ENCODE measurements around the gene SERAC1. TPM values are rescaled to one million over a fixed set of nuclear protein-coding genes. Genes with fewer than 3 reads are reported as not detected.

The SERAC1 gene
- total and polyA plus RNA-seq, 2 donors (not counting 3 experiments of a cell fraction or from before 2014, with no cell fraction given): 4.9 to 5.7 TPM

GRCh38 chr6:158076548-158076947, 91.5 kb downstream of the SERAC1 start:
- ChIA-PET CTCF (no interaction called here), POLR2A (no interaction called here)
- DNase-seq (ENCODE audit: low read depth, low spot score): no peak
- BruUV-seq (replicated peaks): no TSS peak
- intact Hi-C loops (cut with micrococcal nuclease): no loop called here
- no peaks in the 10 kb centered on the region for H4K20me1 ChIP-seq (replicated peaks; ENCODE audit: control insufficient read depth, extremely low read depth, insufficient read depth, low read length)
- H3K36me3 ChIP-seq (ENCODE audit: control insufficient read depth in 2 of 2, extremely low read depth in 1 of 2, insufficient read depth in 2 of 2, low read length in 2 of 2): peaks cover 32 to 33% of the 10 kb centered on the region in 2 experiments
- H3K79me2 ChIP-seq (ENCODE audit: control insufficient read depth, insufficient read depth, low read length): no peaks in the 10 kb centered on the region
- no peak overlapping the region for H2AFZ ChIP-seq (ENCODE audit: low read depth, low read length)
- TF ChIP-seq POLR2A (IDR thresholded peaks at IDR 0.05; ENCODE audit: low read depth, low read length) (no peak), GATA2 (IDR thresholded peaks at IDR 0.05; ENCODE audit: insufficient read depth, insufficient read length, low read depth, low read length) (no peak), EZH2 (IDR thresholded peaks at IDR 0.05; ENCODE audit: borderline replicate concordance, low read depth, low read length, severe bottlenecking) (no peak), CTCF (IDR thresholded peaks at IDR 0.05; ENCODE audit: extremely low read depth in 1 of 2, insufficient read depth in 1 of 2, low read depth in 1 of 2, low read length in 2 of 2) (no peak), FOS (IDR thresholded peaks at IDR 0.05; ENCODE audit: borderline replicate concordance, insufficient read depth, low read length) (no peak), JUN (IDR thresholded peaks at IDR 0.05; ENCODE audit: borderline replicate concordance, insufficient read depth, insufficient read length, low read depth) (no peak), MYC (IDR thresholded peaks at IDR 0.05; ENCODE audit: low read depth, low read length) (no peak), MAX (IDR thresholded peaks at IDR 0.05; ENCODE audit: insufficient read depth, insufficient read length) (no peak), POLR2AphosphoS5 (IDR thresholded peaks at IDR 0.05; ENCODE audit: insufficient read depth, low read depth, low read length) (no peak)
- dilution Hi-C loops (cut with MboI; ENCODE audit: extremely low pct_ligation_motif_present, low sequenced_read_pairs): no loop called here
- H3K27ac ChIP-seq (ENCODE audit: insufficient read depth, low read depth, low read length): no peak overlapping the region
- H3K4me2 ChIP-seq (ENCODE audit: insufficient read depth, low read length): no peak overlapping the region
- H3K9ac ChIP-seq (replicated peaks; ENCODE audit: extremely low read depth, insufficient read depth, low read length): no peak overlapping the region
- no peak overlapping the region for H3K4me3 ChIP-seq (replicated peaks in 1 of 3; ENCODE audit: insufficient read depth in 1 of 3, low read depth in 1 of 3, low read length in 3 of 3)
- no peaks in the 10 kb centered on the region for H3K9me3 ChIP-seq (replicated peaks; ENCODE audit: control insufficient read depth, insufficient read depth, low read length)
- peaks cover 6% of the 10 kb centered on the region for H3K4me1 ChIP-seq (ENCODE audit: control insufficient read depth, extremely low read depth, insufficient read depth, low read length)
- H3K9me1 ChIP-seq (replicated peaks; ENCODE audit: control insufficient read depth, extremely low read depth, insufficient read depth, low read length): no peaks in the 10 kb centered on the region
- no peak for FAIRE-seq
- H3K27me3 ChIP-seq (ENCODE audit: control insufficient read depth in 2 of 2, insufficient read depth in 2 of 2, low read length in 2 of 2): no peaks in the 10 kb centered on the region

Data from endothelial cell of umbilical vein (primary cell).